ENCODE results near the gene OTULIN.

- no peak for TF ChIP-seq CTCF (IDR thresholded peaks at IDR 0.05)
- no peak for TF ChIP-seq POLR2A (IDR thresholded peaks at IDR 0.05)
These were observed 36.2 kb upstream of the OTULIN start for GRCh38 chr5:14628346-14628745.

Data from esophagus squamous epithelium (tissue), 4 donors.